ENCODE data around the gene CENPM. TPM values are rescaled to one million over a fixed set of nuclear protein-coding genes. Genes with fewer than 3 reads are reported as not detected.

Gene CENPM
- total and polyA plus RNA-seq, 2 experiments from 2014 or later, result 50.0 to 61.6 TPM

DNA sequence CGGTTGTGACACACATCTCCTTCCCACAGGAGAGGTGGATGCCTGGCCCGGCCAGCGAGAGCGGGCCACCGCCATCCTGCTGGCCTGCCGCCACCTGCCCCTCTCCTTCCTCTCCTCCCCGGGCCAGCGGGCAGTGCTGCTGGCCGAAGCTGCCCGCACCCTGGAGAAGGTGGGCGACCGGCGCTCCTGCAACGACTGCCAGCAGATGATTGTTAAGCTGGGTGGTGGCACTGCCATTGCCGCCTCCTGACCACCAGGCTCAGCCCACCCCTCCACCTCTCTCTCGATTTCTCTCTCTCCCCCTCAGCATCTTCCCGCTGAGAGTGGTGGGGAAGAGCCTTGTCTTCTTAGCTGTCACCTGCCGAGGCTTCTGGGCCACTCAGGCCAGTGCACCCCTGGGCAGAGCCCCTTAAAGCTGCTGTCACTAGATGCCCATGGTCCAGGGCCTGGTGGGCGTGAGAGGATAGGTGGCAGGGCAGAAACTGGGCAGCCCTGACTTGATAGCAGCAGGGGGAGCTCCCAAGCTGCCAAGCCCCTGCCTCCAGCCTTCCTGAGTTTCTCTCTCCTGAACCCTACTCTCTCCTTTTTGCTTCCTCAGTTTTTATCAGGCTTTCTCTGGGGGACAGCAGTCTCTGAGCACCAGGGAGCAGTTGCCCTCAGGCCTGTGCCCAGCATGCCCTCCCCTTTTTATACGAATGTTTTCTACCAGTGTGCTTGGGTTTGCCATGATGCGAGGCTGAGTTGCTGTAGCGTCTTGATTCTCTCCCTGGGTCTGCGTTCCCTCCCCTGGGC is 41.3 kb downstream of the CENPM start:
- Mint-ChIP-seq H3K9me3 (no peaks in the 10 kb centered on the region), H3K36me3 (ENCODE audit: low read depth) (peaks cover 33% of the 10 kb centered on the region), H3K27me3 (ENCODE audit: insufficient read depth, low read depth, poor library complexity) (peaks cover 30% of the 10 kb centered on the region), H3K27ac (no peak overlapping the region), H3K4me3 (no peak overlapping the region), H3K4me1 (peaks cover 8% of the 10 kb centered on the region; the same call in 1 of the 3 replicates)
- H2AFZ ChIP-seq, result no peak overlapping the region
- H3K4me1 ChIP-seq (ENCODE audit: insufficient read depth), result peaks cover 8% of the 10 kb centered on the region; the same call in 1 of the 2 replicates
- DNase-seq (ENCODE audit: low spot score) (no peak), ATAC-seq (no peak)
- H3K27me3 ChIP-seq (ENCODE audit: insufficient read depth), result peaks cover 24% of the 10 kb centered on the region
- H3K36me3 ChIP-seq (ENCODE audit: insufficient read depth), result peaks cover 3% of the 10 kb centered on the region; the same call in 1 of the 2 replicates
- TF ChIP-seq, protein P1, sequence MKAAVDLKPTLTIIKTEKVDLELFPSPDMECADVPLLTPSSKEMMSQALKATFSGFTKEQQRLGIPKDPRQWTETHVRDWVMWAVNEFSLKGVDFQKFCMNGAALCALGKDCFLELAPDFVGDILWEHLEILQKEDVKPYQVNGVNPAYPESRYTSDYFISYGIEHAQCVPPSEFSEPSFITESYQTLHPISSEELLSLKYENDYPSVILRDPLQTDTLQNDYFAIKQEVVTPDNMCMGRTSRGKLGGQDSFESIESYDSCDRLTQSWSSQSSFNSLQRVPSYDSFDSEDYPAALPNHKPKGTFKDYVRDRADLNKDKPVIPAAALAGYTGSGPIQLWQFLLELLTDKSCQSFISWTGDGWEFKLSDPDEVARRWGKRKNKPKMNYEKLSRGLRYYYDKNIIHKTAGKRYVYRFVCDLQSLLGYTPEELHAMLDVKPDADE (IDR thresholded peaks at IDR 0.05), result no peak
- TF ChIP-seq ZNF114 (CRISPR knock-in tag; IDR thresholded peaks at IDR 0.05), result no peak
- TF ChIP-seq NANOG (IDR thresholded peaks at IDR 0.05; ENCODE audit: borderline replicate concordance), result no peak
- no peak for TF ChIP-seq ZNF331 (CRISPR knock-in tag; IDR thresholded peaks at IDR 0.05; ENCODE audit: low read depth)
- no peak for TF ChIP-seq EZH2phosphoT487 (IDR thresholded peaks at IDR 0.05; ENCODE audit: unreplicated experiment)
- TF ChIP-seq, protein P2, sequence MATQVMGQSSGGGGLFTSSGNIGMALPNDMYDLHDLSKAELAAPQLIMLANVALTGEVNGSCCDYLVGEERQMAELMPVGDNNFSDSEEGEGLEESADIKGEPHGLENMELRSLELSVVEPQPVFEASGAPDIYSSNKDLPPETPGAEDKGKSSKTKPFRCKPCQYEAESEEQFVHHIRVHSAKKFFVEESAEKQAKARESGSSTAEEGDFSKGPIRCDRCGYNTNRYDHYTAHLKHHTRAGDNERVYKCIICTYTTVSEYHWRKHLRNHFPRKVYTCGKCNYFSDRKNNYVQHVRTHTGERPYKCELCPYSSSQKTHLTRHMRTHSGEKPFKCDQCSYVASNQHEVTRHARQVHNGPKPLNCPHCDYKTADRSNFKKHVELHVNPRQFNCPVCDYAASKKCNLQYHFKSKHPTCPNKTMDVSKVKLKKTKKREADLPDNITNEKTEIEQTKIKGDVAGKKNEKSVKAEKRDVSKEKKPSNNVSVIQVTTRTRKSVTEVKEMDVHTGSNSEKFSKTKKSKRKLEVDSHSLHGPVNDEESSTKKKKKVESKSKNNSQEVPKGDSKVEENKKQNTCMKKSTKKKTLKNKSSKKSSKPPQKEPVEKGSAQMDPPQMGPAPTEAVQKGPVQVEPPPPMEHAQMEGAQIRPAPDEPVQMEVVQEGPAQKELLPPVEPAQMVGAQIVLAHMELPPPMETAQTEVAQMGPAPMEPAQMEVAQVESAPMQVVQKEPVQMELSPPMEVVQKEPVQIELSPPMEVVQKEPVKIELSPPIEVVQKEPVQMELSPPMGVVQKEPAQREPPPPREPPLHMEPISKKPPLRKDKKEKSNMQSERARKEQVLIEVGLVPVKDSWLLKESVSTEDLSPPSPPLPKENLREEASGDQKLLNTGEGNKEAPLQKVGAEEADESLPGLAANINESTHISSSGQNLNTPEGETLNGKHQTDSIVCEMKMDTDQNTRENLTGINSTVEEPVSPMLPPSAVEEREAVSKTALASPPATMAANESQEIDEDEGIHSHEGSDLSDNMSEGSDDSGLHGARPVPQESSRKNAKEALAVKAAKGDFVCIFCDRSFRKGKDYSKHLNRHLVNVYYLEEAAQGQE (IDR thresholded peaks at IDR 0.05; ENCODE audit: unreplicated experiment), result no peak
- TF ChIP-seq, protein P3, sequence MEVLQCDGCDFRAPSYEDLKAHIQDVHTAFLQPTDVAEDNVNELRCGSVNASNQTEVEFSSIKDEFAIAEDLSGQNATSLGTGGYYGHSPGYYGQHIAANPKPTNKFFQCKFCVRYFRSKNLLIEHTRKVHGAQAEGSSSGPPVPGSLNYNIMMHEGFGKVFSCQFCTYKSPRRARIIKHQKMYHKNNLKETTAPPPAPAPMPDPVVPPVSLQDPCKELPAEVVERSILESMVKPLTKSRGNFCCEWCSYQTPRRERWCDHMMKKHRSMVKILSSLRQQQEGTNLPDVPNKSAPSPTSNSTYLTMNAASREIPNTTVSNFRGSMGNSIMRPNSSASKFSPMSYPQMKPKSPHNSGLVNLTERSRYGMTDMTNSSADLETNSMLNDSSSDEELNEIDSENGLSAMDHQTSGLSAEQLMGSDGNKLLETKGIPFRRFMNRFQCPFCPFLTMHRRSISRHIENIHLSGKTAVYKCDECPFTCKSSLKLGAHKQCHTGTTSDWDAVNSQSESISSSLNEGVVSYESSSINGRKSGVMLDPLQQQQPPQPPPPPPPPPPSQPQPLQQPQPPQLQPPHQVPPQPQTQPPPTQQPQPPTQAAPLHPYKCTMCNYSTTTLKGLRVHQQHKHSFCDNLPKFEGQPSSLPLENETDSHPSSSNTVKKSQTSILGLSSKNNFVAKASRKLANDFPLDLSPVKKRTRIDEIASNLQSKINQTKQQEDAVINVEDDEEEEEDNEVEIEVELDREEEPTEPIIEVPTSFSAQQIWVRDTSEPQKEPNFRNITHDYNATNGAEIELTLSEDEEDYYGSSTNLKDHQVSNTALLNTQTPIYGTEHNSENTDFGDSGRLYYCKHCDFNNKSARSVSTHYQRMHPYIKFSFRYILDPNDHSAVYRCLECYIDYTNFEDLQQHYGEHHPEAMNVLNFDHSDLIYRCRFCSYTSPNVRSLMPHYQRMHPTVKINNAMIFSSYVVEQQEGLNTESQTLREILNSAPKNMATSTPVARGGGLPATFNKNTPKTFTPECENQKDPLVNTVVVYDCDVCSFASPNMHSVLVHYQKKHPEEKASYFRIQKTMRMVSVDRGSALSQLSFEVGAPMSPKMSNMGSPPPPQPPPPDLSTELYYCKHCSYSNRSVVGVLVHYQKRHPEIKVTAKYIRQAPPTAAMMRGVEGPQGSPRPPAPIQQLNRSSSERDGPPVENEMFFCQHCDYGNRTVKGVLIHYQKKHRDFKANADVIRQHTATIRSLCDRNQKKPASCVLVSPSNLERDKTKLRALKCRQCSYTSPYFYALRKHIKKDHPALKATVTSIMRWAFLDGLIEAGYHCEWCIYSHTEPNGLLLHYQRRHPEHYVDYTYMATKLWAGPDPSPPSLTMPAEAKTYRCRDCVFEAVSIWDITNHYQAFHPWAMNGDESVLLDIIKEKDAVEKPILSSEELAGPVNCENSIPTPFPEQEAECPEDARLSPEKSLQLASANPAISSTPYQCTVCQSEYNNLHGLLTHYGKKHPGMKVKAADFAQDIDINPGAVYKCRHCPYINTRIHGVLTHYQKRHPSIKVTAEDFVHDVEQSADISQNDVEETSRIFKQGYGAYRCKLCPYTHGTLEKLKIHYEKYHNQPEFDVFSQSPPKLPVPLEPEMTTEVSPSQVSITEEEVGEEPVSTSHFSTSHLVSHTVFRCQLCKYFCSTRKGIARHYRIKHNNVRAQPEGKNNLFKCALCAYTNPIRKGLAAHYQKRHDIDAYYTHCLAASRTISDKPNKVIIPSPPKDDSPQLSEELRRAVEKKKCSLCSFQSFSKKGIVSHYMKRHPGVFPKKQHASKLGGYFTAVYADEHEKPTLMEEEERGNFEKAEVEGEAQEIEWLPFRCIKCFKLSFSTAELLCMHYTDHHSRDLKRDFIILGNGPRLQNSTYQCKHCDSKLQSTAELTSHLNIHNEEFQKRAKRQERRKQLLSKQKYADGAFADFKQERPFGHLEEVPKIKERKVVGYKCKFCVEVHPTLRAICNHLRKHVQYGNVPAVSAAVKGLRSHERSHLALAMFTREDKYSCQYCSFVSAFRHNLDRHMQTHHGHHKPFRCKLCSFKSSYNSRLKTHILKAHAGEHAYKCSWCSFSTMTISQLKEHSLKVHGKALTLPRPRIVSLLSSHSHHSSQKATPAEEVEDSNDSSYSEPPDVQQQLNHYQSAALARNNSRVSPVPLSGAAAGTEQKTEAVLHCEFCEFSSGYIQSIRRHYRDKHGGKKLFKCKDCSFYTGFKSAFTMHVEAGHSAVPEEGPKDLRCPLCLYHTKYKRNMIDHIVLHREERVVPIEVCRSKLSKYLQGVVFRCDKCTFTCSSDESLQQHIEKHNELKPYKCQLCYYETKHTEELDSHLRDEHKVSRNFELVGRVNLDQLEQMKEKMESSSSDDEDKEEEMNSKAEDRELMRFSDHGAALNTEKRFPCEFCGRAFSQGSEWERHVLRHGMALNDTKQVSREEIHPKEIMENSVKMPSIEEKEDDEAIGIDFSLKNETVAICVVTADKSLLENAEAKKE (CRISPR knock-in tag; IDR thresholded peaks at IDR 0.05), result no peak
- TF ChIP-seq POLR2AphosphoS5 (IDR thresholded peaks at IDR 0.05; ENCODE audit: low read depth), result no peak
- TF ChIP-seq, protein P4, sequence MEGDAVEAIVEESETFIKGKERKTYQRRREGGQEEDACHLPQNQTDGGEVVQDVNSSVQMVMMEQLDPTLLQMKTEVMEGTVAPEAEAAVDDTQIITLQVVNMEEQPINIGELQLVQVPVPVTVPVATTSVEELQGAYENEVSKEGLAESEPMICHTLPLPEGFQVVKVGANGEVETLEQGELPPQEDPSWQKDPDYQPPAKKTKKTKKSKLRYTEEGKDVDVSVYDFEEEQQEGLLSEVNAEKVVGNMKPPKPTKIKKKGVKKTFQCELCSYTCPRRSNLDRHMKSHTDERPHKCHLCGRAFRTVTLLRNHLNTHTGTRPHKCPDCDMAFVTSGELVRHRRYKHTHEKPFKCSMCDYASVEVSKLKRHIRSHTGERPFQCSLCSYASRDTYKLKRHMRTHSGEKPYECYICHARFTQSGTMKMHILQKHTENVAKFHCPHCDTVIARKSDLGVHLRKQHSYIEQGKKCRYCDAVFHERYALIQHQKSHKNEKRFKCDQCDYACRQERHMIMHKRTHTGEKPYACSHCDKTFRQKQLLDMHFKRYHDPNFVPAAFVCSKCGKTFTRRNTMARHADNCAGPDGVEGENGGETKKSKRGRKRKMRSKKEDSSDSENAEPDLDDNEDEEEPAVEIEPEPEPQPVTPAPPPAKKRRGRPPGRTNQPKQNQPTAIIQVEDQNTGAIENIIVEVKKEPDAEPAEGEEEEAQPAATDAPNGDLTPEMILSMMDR (conservative IDR thresholded peaks at IDR 0.05; ENCODE audit: low read depth in 2 of 2), result no peak; a peak in 1 of 4 replicates
- TF ChIP-seq EZH2 (IDR thresholded peaks at IDR 0.05; ENCODE audit: low read depth, unreplicated experiment), result no peak
- TF ChIP-seq JUNB (IDR thresholded peaks at IDR 0.05; ENCODE audit: unreplicated experiment), result no peak
- no peak for TF ChIP-seq CREB1 (CRISPR knock-in tag; IDR thresholded peaks at IDR 0.05; ENCODE audit: low read depth)
- TF ChIP-seq STAT1 (IDR thresholded peaks at IDR 0.05; ENCODE audit: unreplicated experiment), result no peak
- H3K4me3 ChIP-seq, result no peak overlapping the region
- no peak overlapping the region for H3K4me2 ChIP-seq
- H3K9me2 ChIP-seq (ENCODE audit: insufficient read depth), result no peaks in the 10 kb centered on the region
- H3F3A ChIP-seq (replicated peaks; ENCODE audit: low read depth), result peaks cover 20% of the 10 kb centered on the region
- H4K20me1 ChIP-seq (replicated peaks; ENCODE audit: insufficient read depth), result peaks cover 8% of the 10 kb centered on the region
- no peaks in the 10 kb centered on the region for H3K79me2 ChIP-seq (replicated peaks; ENCODE audit: insufficient read depth)
- H3K27ac ChIP-seq (ENCODE audit: low read depth), result no peak overlapping the region

All from GM23338 (cell line).